Activated CD4-positive, alpha-beta T cell treated with anti-CD3 and anti-CD28 coated beads for 48 hours (primary cell): ENCODE data around the gene VSNL1.

Experiments
- DNase-seq: peaks from one replicate; pipeline ENCODE4 v3.0.0-alpha.2; 2020

VSNL1 gene

DNA sequence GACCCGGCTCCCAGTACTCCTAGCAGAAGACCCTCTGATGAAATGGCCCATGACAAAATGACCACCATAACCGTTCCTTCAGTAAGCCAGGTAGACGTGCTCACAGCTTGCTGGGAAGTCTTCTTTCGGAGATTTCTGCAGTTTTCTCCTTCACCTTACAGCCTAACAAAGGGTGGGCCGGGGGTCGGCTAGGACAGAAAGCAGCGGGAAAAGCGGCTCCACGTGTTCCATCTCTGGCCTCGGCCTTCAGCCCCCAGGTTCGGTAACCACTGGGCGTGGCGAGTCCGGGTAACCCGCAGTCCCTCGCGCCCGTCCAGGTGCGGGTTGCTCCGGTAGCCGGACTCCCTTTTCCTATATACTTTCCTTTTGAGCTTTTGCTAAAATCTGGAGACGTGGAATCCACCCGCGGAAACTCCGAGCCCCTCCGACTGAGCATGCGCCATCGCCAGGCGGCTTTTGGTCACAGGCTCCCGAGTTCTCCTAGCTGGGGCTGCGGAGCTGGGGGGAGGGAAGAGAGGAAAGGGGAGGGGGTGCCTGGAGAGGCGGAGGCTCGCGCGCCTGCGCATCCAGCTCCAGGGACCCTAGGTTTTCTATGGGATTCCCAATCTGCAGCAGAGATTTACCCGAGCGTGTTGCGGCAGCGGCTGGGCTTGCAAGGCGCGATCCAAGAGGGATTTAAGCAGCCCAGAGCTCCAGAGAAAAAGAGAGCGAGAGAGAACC lies at the start of gene VSNL1:
Gene VSNL1 (plus strand): TSS at position 604 of the 720 bp plus-strand sequence. CDS start 51,379 bp downstream, outside the sequence.
- DNase-seq, result no peak

DNA sequence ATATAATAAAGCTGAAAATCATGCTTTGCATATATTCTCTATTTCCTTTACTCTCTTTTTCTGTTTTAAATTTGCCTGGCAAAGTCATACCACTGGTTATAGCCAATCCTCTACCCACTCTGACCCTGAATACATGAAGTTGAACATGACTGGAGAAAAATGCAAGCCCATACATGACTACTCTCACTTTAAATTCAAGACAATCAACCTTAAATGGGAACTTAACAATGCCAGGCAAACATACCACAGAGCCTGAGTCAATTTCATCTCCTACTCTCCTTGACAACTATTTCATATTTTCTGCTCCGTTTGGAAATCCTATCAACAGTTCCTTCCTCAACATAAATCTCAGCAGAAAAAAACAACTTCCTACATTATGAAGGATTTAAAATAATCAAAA lies 44.9 kb upstream of the VSNL1 start:
- DNase-seq, result no peak

DNA sequence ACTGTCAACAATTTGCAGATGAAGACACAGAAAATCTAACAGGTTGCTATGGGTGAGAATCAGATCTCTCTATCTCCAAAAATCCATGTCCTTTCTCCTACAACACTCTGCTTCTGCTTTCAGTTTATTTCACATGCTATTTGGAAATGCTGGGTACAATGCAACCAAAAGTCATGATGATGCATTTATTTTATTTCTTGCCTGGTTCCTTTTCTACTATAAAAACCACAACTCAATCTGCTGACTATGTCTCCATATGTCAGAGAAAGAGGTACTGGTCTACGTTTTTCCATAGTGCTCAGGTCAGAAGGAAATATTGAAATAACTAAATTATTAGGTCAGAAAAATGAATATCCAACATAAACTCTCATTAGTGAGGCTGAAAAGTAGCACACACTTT lies 42.8 kb upstream of the VSNL1 start:
- no peak for DNase-seq

DNA sequence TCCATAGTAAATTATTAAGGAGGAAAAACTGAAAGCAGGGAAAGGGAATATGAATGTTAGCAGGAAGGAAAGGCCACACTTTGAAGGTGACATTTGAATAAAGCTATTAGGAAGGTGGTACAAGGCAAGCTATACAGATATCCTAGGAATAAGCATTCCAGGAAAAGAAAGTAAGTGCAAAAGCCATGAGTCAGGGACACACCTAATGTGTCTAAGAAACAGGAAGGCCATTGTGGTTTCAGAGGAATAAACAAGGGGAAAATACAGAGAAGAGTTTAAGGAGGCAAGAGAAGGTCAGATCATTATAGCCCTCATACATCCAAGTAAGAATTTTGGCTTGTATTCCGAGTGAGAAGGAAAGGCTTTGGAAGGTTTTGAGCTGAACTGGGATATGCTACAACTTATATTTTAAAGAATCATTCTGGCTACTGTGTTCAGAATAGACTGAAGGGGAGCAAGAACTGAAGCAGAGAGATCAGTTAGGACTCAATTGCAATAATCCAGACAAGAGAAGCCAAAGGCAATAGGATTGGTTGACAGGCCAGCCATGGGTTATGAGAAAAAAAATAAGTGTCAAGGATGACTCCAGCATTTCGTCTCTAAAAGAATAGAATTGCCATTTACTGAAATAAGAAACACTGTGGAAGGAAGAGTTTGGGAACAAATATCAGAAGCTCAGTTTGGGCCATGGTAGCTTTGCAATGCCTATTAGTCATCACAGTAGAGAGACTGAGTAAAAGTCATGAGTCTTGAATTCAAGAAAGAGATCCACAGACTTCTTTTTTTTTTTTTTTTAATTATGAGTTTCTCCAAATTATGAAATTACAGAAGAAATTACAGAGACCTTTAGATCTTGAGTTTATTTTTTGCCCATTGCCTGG lies 33.5 kb upstream of the VSNL1 start:
- DNase-seq, result no peak

DNA sequence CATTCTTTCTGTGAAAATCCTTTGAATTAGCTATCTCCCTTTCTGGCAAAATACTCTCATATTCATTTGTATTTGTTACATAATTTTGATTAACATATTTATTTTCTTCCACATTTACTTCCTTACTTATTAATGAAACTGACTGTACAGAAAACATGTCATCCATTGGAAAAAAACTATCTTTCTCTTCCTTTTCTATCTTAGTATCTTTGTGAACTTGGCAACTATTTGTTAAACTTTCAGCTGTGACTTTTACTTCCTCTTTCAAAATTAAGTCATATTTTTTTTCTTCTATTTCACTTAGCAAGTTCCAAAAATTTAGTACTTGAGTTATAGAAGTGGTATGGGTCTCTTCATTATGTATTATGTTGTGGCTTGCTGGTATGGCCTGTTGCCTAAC lies 24.8 kb upstream of the VSNL1 start:
- no peak for DNase-seq

DNA sequence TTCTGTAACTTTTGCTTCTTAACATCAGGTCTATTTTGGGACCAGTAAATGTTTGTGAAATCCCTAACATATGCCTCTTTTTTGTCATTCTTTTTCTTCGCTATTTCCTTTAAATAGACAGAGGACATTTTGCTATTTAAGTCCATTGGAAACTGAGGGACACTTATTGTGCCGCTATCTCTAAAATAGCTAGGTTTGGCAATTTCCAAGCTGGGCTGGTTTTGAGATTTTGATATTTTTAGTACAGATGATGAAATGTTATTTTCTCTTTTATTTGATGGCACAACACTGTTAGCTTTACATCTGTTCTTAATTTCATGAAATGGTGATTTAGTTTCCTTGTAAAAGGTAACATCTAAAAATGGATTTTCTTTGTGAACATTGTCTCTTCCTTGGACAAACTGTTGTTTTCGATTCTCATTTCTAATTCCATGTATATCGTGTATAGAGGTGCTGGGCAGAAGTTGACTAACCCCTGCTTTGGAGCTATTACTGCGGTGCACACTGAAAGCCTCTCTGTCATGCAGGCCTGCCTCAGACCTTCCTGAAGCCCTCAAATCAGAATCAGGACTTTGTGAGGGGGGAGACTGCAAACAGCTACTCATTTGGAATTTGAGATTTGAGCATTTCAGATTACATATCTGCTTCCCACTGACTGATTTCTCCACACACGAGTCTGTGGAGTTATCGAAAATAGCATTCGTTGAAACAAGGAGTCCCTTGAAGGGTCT lies 22.9 kb upstream of the VSNL1 start:
- no peak for DNase-seq

DNA sequence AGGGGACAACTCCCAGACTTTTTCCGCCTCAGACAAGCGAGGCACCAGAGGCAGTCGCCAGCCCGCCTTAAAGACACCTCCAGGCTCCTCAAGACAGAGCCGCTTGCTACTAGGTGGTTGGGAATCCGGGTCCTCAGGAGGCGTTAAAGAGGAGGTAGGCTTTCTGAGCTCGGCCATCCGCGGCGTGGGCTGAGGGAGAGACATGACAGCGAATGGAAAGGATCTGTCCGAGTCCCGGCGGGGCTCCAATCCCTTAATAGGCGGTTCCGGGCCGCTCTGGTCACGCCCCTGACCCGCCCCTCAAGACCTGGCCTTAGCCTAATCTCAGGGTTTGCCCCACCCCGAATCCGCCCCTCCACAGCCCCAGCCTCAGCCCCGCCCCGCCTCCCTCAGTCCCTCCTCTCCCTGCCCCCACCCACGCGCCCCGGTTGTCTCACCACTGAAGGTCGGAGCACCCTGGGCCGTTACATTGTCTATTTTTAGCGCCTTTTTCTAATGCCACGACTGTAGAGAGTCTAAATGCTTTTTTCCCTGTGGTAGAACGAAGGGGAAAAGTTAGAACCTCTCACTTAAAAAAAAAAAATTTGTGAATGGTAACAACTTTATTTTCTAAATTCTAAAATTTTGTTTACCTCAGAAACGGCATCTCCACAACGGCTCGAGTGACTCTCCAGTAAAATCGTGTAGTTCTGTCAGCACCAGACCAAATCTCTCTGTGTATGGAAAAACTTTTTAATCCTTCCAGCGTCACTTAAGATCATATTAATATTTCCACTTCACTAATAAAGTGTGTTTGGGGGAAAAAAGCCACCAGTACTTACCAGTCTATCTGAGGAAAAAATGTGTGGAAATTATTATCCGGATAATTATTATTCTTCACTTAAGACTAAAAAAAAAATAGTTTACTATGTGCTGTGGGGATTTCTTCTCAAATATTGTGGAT lies 22.0 kb upstream of the VSNL1 start, which contains the start of gene RAD51AP2:
Gene RAD51AP2 (minus strand): TSS at position 229 of the 943 bp plus-strand sequence. CDS start 25 bp downstream, at position 204.
- peak; percentile 57 for DNase-seq

DNA sequence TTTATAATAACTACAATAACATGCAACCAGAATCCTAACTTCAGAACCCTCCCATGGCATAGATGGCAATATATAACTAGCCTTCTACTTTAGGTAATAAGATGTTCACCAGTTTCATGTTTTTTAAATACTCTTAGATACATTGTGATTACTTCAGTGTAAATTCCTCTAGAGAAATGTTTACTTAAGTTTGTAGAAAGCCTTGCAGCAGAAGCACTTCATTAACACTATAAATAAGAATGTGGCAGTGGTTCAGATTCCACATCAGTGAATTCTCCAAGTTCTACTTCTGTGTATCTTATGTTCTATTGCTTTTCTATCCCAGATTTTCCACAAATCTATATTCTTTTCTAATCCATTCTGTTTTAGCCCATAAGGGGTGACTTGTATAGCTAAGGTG lies 21.0 kb upstream of the VSNL1 start:
- DNase-seq, result no peak

DNA sequence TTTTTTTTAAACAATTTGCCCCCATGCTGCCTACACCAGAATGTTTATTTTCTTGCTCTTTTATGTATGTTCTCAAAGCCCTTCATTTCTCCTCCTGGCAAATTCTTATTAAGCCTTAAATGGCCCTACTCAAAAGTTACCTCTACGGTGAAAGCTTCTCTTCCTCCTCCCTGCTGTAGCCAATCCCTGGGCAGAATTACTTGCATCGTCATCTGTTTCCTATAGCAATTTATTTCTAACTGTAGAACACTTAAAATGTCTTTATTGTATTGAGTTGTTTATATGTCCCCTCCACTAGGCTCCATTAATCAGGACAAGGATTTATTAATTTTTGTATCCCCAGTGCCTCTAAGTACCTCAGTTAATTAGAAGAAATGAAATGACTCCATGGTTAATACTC lies 19.7 kb upstream of the VSNL1 start:
- DNase-seq, result no peak

DNA sequence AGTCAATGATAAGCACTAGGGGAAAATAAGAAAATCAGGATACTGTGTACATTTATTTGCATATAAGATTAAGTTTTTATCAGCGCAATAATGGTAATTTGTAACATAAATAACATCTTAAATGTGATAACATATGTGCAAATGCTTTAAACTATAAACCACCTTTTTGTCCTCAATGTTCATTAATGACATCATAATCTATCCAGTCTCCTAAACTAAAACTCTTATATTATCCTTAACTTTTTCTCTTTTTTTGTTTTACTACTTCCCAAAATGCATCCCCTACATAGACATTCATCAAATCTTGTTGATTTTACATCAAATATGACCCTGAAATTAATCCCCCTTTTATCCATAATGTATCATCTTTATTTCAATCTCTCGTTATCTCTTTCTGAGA lies 18.9 kb upstream of the VSNL1 start:
- DNase-seq, result no peak

DNA sequence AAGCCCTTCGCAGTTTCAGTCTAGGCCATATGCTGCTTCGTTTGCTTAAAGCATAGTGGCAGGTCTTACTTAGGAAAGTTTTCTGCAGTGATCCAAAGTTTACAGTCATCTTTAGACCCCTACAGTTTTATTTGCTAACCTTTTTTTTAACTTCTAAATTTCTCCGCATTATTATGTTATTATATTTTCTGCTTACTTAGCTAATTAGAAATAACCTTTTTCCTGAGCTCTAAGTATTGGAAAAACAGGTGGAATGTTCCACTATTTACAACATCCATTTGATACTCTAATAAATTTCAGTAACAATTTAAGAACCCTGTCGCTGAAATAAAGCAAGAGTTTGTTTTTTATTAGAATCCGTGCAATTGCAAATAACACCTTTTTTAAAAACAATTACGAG lies 18.2 kb upstream of the VSNL1 start:
- DNase-seq, result no peak

DNA sequence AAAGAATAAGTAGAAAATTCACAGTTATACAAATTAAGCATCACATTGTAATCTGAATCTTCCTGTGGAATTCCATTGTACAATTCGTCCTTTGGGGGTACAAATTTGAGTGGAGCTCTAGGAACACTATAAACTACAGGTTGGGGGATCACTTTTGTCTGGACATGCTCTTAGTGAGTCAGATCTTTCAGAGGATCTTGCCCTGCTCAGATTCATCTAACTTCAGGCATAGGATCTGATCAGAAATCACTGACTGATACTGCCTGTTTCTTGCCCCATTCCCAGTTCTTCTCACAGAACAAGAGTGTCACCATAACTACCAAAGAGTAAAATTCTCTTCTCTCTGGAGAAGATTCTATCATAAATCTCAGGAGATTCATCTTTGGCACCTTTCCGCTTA lies 10.7 kb upstream of the VSNL1 start:
- no peak for DNase-seq

DNA sequence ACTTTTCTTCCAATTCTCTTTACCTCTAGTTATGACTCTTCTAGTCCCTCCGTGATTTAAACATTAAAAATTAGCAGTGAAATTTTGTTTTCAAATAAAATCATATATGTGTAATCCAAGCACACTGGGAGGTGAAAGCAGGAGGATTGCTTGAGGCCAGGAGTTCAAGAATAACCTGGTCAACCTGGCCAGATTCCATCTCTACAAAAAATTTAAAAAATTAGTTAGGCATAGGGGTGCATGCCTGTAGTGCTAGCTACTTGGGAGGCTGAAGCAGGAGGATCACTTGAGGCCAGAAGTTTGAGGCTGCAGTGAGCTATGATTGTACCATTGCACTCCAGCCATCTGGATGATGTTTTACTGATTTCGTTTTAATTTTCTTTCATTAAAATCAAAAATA lies 7.0 kb upstream of the VSNL1 start:
- no peak for DNase-seq

DNA sequence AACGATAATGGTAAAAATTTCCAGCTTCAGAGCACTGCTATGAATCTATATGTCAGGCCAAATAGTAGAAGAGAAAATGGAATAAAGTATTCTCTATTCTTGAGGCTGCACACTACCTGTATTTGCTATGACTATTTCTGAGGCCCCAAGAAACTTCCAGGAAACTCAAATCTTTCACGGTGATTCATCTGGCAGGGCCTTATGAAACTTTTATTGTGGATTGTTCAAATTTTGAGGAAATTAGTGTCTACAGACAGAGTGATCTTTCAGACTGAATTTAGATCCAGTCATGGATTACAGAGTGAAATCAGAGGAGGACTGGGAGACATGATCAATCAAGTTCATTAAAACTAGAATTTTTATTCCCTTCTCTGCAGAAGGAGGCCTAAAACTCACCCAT lies 4.1 kb upstream of the VSNL1 start:
- no peak for DNase-seq

DNA sequence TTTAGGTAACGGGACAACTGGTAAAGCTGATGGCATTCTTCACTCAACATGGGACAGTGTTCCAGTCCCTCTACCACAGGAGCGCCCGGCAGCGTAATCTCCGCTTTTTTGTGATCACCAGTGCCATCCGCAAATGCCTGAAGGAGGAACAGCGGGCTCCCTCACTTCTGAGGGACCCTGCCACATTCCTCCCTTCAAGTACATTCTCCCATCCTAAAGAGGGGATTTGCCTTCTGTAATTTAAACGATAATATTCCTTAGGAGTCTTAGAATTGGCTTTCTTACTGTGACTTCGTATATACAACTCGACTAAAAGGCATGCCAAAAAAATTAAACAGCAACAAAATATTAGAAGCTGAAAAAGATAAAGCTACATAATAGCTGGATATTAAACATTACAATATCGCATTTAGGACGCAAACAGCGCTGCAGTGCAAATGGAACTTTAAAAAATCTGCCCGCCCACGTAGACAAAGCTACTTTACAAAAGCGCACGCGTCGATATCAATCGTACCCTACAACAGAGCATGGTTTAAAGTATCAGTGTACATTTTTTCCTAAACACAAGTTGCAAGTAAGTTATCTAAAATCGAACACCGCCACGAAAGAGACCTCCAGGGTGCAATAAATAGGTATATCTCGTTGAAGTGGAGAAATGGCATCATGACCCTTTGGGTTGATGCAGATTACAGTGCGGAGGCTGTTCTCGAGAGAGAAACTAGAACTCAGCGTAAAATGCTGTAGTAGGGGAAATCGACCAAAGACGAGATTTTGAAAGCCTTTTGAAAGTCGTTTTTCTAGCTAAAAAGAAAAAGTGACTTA lies 2.3 kb upstream of the VSNL1 start:
- DNase-seq, result no peak

DNA sequence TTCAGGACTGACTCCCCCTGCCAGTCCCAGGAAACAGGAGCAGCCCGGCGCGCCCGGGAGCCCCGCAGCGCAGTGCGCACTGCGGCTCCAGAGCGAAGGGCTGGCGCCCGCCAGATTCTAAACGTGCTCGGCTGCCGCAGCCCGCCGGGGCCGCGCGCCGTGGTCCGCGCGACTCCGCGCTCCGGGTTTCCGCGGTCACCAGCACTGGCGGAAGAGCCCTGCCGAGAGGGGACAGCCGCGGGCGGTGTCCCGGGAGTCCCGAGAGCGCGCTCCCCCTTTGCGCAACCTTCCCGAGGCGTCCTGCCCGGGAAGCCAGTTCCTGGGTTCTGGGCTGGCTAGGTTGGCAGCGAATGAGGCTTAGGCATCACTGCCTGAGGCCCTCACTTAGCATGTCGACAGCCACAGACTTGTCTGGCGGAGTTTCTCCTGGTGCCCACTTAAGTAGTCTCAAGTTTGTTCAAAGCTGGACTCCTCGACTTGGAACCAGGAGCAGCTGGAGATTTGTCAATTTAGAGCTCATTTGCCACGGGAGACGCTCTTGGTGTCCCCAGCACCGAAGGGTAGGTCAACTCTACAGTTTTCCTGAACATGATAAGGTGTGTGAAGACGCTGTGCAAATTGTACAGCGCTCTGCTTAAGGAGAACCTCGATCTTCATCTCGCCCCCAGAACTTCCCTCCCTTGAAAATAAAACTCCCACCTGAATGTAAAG lies 1.5 kb upstream of the VSNL1 start:
- peak; percentile 6 for DNase-seq

DNA sequence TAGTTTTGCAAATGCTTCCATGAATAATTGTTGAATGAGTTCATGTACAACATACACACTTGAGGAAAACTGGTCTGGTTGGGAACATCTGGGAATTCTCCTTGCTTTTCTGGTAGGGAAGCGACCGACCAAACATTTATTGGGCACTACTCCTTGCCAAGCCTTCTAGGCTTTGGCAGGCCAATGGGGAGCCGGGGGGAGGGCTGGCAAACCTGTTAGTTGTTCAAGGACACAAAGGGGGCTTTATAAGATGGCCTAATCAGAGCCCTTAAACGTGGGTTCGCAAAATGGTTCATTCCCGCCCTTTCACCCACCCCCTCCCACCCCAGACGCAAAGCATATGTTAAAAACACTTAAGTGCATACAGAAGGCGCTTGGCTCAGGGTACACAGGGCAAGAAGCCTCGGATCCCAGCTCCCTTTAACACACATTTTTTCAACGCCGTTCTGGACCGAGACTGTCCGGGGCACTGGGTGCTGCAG lies 844 bp upstream of the VSNL1 start:
- no peak for DNase-seq

DNA sequence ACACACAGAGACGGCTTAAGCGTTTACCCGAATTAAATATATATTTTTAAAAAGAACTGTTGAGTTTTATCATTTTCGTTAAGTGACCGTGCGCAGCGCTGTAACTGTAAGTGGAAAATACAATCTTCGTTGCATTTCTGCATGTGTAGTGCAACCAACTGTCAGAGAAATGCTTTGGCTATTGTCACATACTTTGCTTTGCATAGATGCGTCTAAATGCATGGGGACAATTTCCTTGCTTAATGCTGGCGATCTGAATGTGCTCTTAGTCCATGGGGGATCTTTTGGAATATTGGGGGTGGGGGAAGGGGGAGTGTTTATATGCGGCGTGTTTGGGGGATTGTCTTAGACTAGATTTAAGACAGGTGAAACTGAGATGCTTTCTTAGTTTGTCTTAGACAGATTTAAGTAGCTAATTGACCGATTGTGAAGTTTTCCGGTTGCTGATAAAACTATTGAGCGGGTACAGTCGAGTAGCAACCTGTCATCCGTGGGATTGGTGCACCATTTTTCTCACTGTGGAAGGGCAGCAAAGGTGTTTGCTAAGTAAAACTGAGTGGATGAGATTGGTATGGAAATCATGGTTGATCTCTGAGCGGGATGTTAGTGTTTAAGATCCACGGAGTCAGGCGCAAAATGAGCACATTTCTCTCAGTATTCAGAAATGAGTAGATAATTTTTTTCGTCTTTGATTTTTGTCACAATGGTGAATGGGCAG lies 476 bp downstream of the VSNL1 start:
- DNase-seq, result no peak

DNA sequence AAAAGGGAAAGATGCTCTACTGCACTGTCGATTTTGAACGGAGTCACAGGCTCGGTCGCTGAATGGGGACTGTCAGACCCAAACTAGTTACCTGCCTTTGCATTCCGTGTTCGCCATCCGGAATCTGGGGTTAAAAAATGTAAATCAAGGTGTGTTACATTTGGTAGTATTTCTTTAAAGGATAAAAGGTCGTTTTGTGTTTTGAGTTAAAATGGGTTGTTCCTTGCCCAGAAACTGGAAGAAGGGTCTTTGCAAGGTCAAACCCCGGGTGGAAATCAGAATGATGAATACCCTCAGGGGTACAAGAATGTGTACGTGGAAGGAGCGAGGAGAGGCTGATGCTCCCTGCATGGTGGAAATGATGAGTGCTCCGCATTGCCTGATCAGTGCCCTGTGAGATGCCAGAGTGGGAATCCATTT lies 1.0 kb downstream of the VSNL1 start:
- no peak for DNase-seq

DNA sequence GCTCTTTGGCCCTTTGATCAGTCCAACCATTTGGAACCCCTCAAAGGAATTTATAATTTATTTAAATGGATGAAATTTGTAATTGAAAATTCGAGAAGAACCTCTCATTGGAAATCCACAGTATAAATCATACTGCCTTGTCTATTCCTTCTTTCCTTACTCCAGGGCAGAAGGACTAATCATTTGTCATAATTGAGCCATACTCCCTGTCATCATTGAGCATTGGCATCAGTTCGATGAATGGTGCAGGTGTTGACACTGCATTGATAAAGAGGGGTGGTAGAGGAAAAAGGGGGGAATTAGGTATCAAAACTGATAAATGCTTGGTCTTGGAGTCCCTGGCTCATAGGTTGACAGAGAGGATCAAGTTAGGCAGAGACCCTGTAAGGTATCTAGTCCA lies 2.0 kb downstream of the VSNL1 start:
- no peak for DNase-seq
